Endothelial cell of umbilical vein (primary cell): ENCODE data around the gene C3orf49. TPM values are rescaled to one million over a fixed set of nuclear protein-coding genes. Genes with fewer than 3 reads are reported as not detected.

Experiments
- BruUV-seq: library from RNA; stranded (reverse); fragments of 400-500 nt; replicated peaks from 2 replicates; lab custom pipeline; 2021; lab: Mats Ljungman, UMichigan
- CTCF ChIA-PET: fragments of 300-600, 350-600 bp; sonication (Branson Sonifier 250); formaldehyde crosslinking; loops from one replicate; lab custom pipeline; 2021; ENCODE audit warnings: antibody characterized with exemption, inconsistent platforms; lab: Charles Lee
- POLR2A ChIA-PET: fragments of 300-600, 350-600 bp; sonication (Branson Sonifier 250); formaldehyde crosslinking; loops from one replicate; lab custom pipeline; 2021; ENCODE audit warnings: antibody characterized with exemption, inconsistent platforms; lab: Charles Lee
- DNase-seq: peaks from one replicate; pipeline ENCODE4 v3.0.0-alpha.2; 2011; ENCODE audit warnings: low read depth, low spot score
- FAIRE-seq: peaks from 2 replicates; lab custom pipeline; 2011; peaks lifted over from hg19 to GRCh38; lab: Jason Lieb, UNC
- H2AFZ ChIP-seq: 2 replicates; pipeline ENCODE4 v1.6.0; 2012; ENCODE audit warnings: low read depth, low read length, control low read depth, inconsistent platforms
- H3K27ac ChIP-seq: 2 replicates; pipeline ENCODE4 v1.5.1; 2011; ENCODE audit warnings: low read depth, mild to moderate bottlenecking, control low read depth, low read length, moderate library complexity; ENCODE audit not compliant: insufficient read depth
- H3K27me3 ChIP-seq, 2 experiments: 2 replicates each; pipeline versions ENCODE4 v1.6.0 to v1.6.1; 2011; ENCODE audit warnings: low read length in 2 of 2, mixed read lengths in 1 of 2; ENCODE audit not compliant: control insufficient read depth in 2 of 2, insufficient read depth in 2 of 2
- H3K36me3 ChIP-seq, 2 experiments: 2 replicates in 1 of 2; 3 replicates in 1 of 2; pipeline ENCODE4 v1.5.1; 2011; ENCODE audit warnings: low read length in 2 of 2, mild to moderate bottlenecking in 1 of 2, moderate library complexity in 1 of 2; ENCODE audit not compliant: control insufficient read depth in 2 of 2, insufficient read depth in 2 of 2; ENCODE audit errors: extremely low read depth in 1 of 2
- H3K4me1 ChIP-seq: 3 replicates; pipeline ENCODE4 v1.5.1; 2011; ENCODE audit warnings: mild to moderate bottlenecking, low read length; ENCODE audit not compliant: control insufficient read depth, insufficient read depth; ENCODE audit errors: extremely low read depth
- H3K4me2 ChIP-seq: 2 replicates; pipeline ENCODE4 v1.6.1; 2011; ENCODE audit warnings: low read length, control low read depth, mixed read lengths; ENCODE audit not compliant: insufficient read depth
- H3K4me3 ChIP-seq, 3 experiments: fragments of 200-600 bp in 1 of 3; sonication (generic), shearing (Covaris generic) in 1 of 3; replicated peaks in 1 of 3; 2 replicates each; pipeline ENCODE4 v1.5.1; 2011 to 2016; ENCODE audit warnings: control low read depth in 3 of 3, low read length in 3 of 3, mild to moderate bottlenecking in 2 of 3, inconsistent platforms in 1 of 3, low read depth in 1 of 3, moderate library complexity in 1 of 3; ENCODE audit not compliant: insufficient read depth in 1 of 3
- H3K79me2 ChIP-seq: 2 replicates; pipeline ENCODE4 v1.6.0; 2012; ENCODE audit warnings: low read length, inconsistent platforms; ENCODE audit not compliant: control insufficient read depth, insufficient read depth
- H3K9ac ChIP-seq: replicated peaks from 2 replicates; pipeline ENCODE3; 2011; ENCODE audit warnings: low read length, control low read depth; ENCODE audit not compliant: insufficient read depth; ENCODE audit errors: extremely low read depth
- H3K9me1 ChIP-seq: replicated peaks from 3 replicates; pipeline ENCODE4 v1.6.0; 2011; ENCODE audit warnings: mild to moderate bottlenecking, low read length; ENCODE audit not compliant: control insufficient read depth, insufficient read depth; ENCODE audit errors: extremely low read depth
- H3K9me3 ChIP-seq: replicated peaks from 2 replicates; pipeline ENCODE4 v1.5.1; 2012; ENCODE audit warnings: low read length, inconsistent platforms; ENCODE audit not compliant: control insufficient read depth, insufficient read depth
- H4K20me1 ChIP-seq: replicated peaks from 2 replicates; pipeline ENCODE3; 2011; ENCODE audit warnings: mild to moderate bottlenecking, low read length; ENCODE audit not compliant: control insufficient read depth, insufficient read depth; ENCODE audit errors: extremely low read depth
- CTCF ChIP-seq, 2 donors: IDR thresholded peaks; 1 replicate in 1 of 2; 2 replicates in 1 of 2; pipeline ENCODE4 v1.5.1; 2011; ENCODE audit warnings: low read length in 2 of 2, mild to moderate bottlenecking in 2 of 2, moderate library complexity in 2 of 2, control low read depth in 1 of 2, inconsistent platforms in 1 of 2, low read depth in 1 of 2; ENCODE audit not compliant: insufficient read depth in 1 of 2; ENCODE audit errors: extremely low read depth in 1 of 2
- EZH2 ChIP-seq: IDR thresholded peaks from 2 replicates; pipeline ENCODE4 v1.6.1; 2012; ENCODE audit warnings: borderline replicate concordance, low read depth, mild to moderate bottlenecking, moderate library complexity, low read length, inconsistent platforms; ENCODE audit not compliant: severe bottlenecking
- FOS ChIP-seq: IDR thresholded peaks from 2 replicates; pipeline ENCODE4 v1.6.1; 2011; ENCODE audit warnings: mild to moderate bottlenecking, low read length, moderate library complexity, borderline replicate concordance; ENCODE audit not compliant: insufficient read depth
- GATA2 ChIP-seq: IDR thresholded peaks from 2 replicates; pipeline ENCODE4 v1.7.0; 2011; ENCODE audit warnings: low read depth, mild to moderate bottlenecking, moderate library complexity, mixed read lengths, low read length; ENCODE audit not compliant: insufficient read length, insufficient read depth
- JUN ChIP-seq: IDR thresholded peaks from 2 replicates; pipeline ENCODE4 v1.6.1; 2011; ENCODE audit warnings: borderline replicate concordance, low read depth; ENCODE audit not compliant: insufficient read length, insufficient read depth
- MYC ChIP-seq: IDR thresholded peaks from one replicate; pipeline ENCODE4 v1.6.1; 2011; ENCODE audit warnings: mild to moderate bottlenecking, low read depth, low read length
- POLR2A ChIP-seq: IDR thresholded peaks from 2 replicates; pipeline ENCODE4 v1.6.1; 2012; ENCODE audit warnings: low read depth, mild to moderate bottlenecking, control low read depth, low read length
- POLR2AphosphoS5 ChIP-seq: IDR thresholded peaks from 2 replicates; pipeline ENCODE4 v1.6.1; 2012; ENCODE audit warnings: low read depth, mild to moderate bottlenecking, control low read depth, low read length, moderate library complexity; ENCODE audit not compliant: insufficient read depth
- dilution Hi-C: fragments of 300-500 bp; cut with MboI; formaldehyde crosslinking; loops from one replicate; pipeline ENCODE4 v1.15.0; 2019; ENCODE audit warnings: low sequenced_read_pairs; ENCODE audit not compliant: extremely low pct_ligation_motif_present
- intact Hi-C: fragments of 100-400 bp; cut with micrococcal nuclease; formaldehyde crosslinking; loops from one replicate; pipeline ENCODE4 v1.10.0; 2022
- polyA plus RNA-seq, 4 experiments: library from polyadenylated mRNA; depleted of rRNA in 3 of 4; stranded (reverse) in 3 of 4; unstranded in 1 of 4; fragments of >200 nt; gene quantifications; 2 replicates each; pipeline versions ENCODE4 v1.2.1 to v1.2.3, GENCODE V29; 2011 to 2012; ENCODE audit warnings: missing spikeins in 1 of 4
- total RNA-seq: library from RNA; stranded (reverse); gene quantifications from 2 replicates; pipeline ENCODE4 v1.2.3, GENCODE V29; 2021
- TF ChIP-seq, protein P1 (sequence below): IDR thresholded peaks from 2 replicates; pipeline ENCODE4 v1.6.1; 2011; ENCODE audit not compliant: insufficient read depth, insufficient read length

C3orf49 gene
- total and polyA plus RNA-seq, 2 donors (not counting 3 experiments of a cell fraction or from before 2014, with no cell fraction given) = not detected

DNA sequence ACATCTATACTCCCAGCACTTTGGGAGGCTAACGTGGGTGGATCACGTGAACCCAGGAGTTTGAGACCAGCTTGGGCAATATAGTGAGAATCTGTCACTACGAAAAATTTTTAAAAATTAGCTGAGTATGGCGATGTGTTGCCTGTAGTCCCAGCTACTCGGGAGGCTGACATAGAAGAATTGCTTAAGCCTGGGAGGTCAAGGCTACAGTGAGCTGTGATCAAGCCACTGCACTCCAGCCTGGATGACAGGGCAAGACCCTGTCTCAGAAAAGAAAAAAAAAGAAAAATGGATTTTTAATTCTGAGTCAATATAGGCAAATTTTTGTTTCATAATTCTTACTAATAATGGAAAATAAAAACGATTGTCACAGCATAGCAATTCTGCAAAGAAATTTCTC, 13.3 kb downstream of the C3orf49 start:
- no peaks in the 10 kb centered on the region for H3K9me3 ChIP-seq
- POLR2A ChIA-PET = no interaction called here
- H3K36me3 ChIP-seq = peaks cover 0 to 6% of the 10 kb centered on the region in 2 experiments
- no TSS peak for BruUV-seq
- no peaks in the 10 kb centered on the region for H3K4me1 ChIP-seq
- dilution Hi-C loops (no loop called here), intact Hi-C loops (no loop called here)
- CTCF ChIA-PET = interaction anchor here (1.5 kb wide), 1 partner anchor 191 kb away, joined by 3 read pairs; the partner anchor contains the start of gene PSMD6
- no peak overlapping the region for H2AFZ ChIP-seq
- DNase-seq (no peak), FAIRE-seq (no peak)
- H3K9me1 ChIP-seq = no peaks in the 10 kb centered on the region
- no peak overlapping the region for H3K4me3 ChIP-seq
- no peaks in the 10 kb centered on the region for H3K27me3 ChIP-seq
- no peak overlapping the region for H3K4me2 ChIP-seq
- TF ChIP-seq FOS = no peak
- no peak for TF ChIP-seq GATA2
- no peak for TF ChIP-seq POLR2AphosphoS5
- TF ChIP-seq JUN = no peak
- TF ChIP-seq POLR2A = no peak
- no peak for TF ChIP-seq EZH2
- no peak for TF ChIP-seq MYC
- TF ChIP-seq, protein P1, sequence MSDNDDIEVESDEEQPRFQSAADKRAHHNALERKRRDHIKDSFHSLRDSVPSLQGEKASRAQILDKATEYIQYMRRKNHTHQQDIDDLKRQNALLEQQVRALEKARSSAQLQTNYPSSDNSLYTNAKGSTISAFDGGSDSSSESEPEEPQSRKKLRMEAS = no peak
- TF ChIP-seq CTCF (IDR thresholded peaks at IDR 0.05; ENCODE audit: extremely low read depth in 1 of 2, insufficient read depth in 1 of 2, low read depth in 1 of 2, low read length in 2 of 2) = no peak
- H4K20me1 ChIP-seq = no peaks in the 10 kb centered on the region
- no peak overlapping the region for H3K27ac ChIP-seq
- no peaks in the 10 kb centered on the region for H3K79me2 ChIP-seq
- no peak overlapping the region for H3K9ac ChIP-seq
